GM08714 (cell line): Measurements from ENCODE around the gene CTPS2.
"Not testable (repeated sequence)": the region's sequence is repeated elsewhere in the genome, so short reads cannot be mapped to it uniquely, and the experiment has no call there.

Source experiments
- H3K4me3 ChIP-seq: fragments of 200-500 bp; sonication (Bioruptor generic); 2 replicates; pipeline ENCODE4 v1.5.1; 2014; ENCODE audit warnings: mild to moderate bottlenecking, low read length, inconsistent platforms
- ZNF274 ChIP-seq: IDR thresholded peaks from 2 replicates; pipeline ENCODE4 v1.6.1; 2012; ENCODE audit warnings: mild to moderate bottlenecking, low read depth, low read length

The CTPS2 gene

GRCh38 chrX:16587836-16588235 is 124.6 kb downstream of the CTPS2 start:
- H3K4me3 ChIP-seq, result no peak overlapping the region
- no peak for TF ChIP-seq ZNF274

- TF ChIP-seq ZNF274, result no peak
- no peak overlapping the region for H3K4me3 ChIP-seq
These were observed 125.9 kb downstream of the CTPS2 start for GRCh38 chrX:16586377-16587112.

- no peak overlapping the region for H3K4me3 ChIP-seq
These were observed 126.7 kb downstream of the CTPS2 start for GRCh38 chrX:16585486-16586376.

DNA sequence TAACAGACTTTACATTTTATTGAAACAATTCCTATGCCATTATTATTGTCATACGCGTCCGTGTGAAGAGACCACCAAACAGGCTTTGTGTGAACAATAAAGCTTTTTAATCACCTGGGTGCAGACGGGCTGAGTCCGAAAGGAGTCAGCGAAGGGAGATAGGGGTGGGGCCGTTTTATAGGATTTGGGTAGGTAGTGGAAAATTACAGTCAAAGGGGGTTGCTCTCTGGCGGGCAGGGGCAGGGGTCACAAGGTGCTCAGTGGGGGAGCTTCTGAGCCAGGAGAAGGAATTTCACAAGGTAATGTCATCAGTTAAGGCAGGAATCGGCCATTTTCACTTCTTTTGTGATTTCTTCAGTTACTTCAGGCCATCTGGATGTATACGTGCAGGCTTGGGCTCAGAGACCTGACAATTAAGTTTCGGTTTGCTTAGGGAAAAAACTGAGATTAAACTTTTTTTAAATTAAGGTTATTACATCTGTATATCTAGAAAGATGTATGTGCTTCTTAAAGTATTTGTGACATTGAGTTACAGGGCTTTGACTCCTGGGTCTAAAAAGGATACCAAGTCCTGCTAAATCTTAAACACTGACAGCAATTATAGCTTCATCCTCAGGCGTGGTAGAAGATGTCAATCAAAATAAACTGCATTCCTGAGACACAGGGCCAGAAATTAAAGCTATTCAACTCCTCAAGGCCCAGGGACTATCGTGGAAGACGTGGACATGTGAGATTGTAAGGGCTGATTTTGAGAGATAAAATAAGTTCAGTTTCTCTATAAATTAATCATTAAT is 132.3 kb downstream of the CTPS2 start:
- H3K4me3 ChIP-seq, result not testable (repeated sequence)

More at GRCh38 chrX:16585486-16586376, 126.7 kb downstream of the CTPS2 start:
- no peak for TF ChIP-seq ZNF274

GRCh38 chrX:16579517-16579916 is 133.0 kb downstream of the CTPS2 start:
- no peak for TF ChIP-seq ZNF274
- no peak overlapping the region for H3K4me3 ChIP-seq

GRCh38 chrX:16578218-16578617 is 134.3 kb downstream of the CTPS2 start:
- no peak overlapping the region for H3K4me3 ChIP-seq
- TF ChIP-seq ZNF274, result no peak

GRCh38 chrX:16577483-16578029 is 134.9 kb downstream of the CTPS2 start:
- H3K4me3 ChIP-seq, result no peak overlapping the region
- TF ChIP-seq ZNF274, result no peak

GRCh38 chrX:16575388-16575787 is 137.1 kb downstream of the CTPS2 start:
- H3K4me3 ChIP-seq, result not testable (repeated sequence)

DNA sequence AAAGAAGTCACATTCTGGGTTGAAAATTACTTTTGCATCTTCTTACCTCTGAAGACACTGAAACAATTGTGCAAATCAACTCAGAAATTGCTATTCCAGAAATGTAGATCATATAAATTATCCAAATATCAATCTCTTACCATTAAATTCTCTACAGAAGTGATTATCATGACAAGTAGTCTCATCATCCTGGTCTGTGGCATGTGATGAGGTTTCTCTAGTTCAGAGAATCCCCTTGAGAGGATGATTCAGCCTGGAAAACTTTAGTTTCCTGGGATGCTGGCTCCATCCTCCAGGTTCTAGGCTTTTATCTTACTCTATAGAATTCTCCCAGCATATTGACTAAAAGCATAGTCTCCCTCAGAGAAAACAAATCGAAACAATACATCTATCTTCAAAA is 138.7 kb downstream of the CTPS2 start:
- no peak for TF ChIP-seq ZNF274
- H3K4me3 ChIP-seq, result no peak overlapping the region

GRCh38 chrX:16567681-16568080 is 144.8 kb downstream of the CTPS2 start:
- no peak for TF ChIP-seq ZNF274
- H3K4me3 ChIP-seq, result no peak overlapping the region

DNA sequence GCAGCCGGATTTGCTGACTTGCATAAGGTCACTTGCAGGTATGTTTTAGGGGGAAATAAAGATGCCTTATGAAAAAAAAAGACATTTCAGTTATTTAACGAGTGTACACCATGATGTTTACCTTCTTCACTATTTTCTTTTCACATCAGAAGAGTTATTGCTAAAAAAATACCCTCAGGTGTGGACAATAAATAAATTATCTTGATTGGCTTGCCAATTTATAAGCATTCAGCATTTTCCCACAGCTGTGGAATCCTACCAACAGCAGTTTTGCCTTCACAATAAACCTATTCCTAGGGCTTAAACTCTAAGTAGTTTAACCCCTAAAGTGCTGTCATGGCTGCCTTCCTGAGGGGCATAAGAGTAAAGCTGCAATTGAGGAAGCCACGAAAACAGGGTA is 145.9 kb downstream of the CTPS2 start:
- H3K4me3 ChIP-seq, result no peak overlapping the region
- no peak for TF ChIP-seq ZNF274

DNA sequence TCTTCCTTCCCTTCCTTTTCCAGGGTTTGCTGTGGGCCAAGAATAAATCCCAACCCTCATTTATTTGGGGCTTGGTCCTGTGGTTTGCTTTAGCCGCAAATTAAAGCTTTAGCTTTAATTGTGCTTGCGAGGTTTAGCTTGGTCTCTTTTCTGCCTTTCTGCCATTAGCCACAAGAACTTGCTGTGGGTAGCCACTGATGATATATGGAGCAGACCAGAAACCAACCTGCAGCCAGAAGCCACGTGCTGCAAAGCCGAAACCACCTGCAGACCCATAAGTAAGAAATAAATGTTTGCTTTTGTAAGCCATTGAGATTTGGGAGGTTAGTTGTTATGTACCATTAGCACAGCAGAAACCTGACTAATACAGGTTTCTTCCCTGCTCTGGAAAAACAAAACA is 152.3 kb downstream of the CTPS2 start:
- TF ChIP-seq ZNF274, result no peak

GRCh38 chrX:16559206-16559619 is 153.3 kb downstream of the CTPS2 start:
- TF ChIP-seq ZNF274, result no peak
- H3K4me3 ChIP-seq, result no peak overlapping the region

More for the DNA sequence above, 152.3 kb downstream of the CTPS2 start:
- H3K4me3 ChIP-seq, result no peak overlapping the region

- H3K4me3 ChIP-seq, result no peak overlapping the region
- no peak for TF ChIP-seq ZNF274
These were observed 154.0 kb downstream of the CTPS2 start for GRCh38 chrX:16558489-16558888.
